ENCODE measurements around the gene ZCCHC14. TPM values are rescaled to one million over a fixed set of nuclear protein-coding genes. Genes with fewer than 3 reads are reported as not detected.
"Not testable (repeated sequence)": the region's sequence is repeated elsewhere in the genome, so short reads cannot be mapped to it uniquely, and the experiment has no call there.

The ZCCHC14 gene
- total RNA-seq, 1 experiment from 2014 or later, result 33.1 TPM

DNA sequence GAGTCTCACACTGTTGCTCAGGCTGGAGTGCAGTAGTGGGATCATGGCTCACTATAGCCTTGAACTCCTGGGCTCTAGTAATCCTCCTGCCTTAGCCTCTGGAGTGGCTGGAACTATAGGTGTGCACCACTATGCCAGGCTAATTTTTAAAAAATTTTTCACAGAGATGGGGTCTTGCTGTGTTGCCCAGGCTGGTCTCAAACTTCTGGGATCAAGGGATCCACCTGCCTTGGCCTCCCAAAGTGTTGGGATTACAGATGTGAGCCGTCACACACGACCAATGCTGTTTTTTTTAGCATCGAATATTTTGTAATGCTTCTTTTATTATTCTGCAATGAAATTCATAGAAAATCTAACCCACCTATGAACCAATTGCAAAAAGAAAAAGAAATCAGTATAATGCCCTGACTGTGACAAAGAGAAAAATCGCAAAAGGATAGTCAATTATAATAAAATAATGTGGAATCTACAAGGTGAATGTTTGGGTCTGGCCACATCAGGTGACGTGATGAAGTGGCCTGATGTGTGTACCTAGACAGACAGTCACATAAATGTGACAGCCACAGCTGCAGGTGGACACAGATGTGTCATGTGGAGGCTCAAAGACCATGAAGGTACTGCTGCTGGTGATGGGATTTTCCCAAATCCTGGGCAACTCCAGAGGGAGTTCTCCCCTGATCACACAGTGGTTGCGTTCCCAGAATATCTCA, 33.6 kb upstream of the ZCCHC14 start:
- TF ChIP-seq, protein P1, sequence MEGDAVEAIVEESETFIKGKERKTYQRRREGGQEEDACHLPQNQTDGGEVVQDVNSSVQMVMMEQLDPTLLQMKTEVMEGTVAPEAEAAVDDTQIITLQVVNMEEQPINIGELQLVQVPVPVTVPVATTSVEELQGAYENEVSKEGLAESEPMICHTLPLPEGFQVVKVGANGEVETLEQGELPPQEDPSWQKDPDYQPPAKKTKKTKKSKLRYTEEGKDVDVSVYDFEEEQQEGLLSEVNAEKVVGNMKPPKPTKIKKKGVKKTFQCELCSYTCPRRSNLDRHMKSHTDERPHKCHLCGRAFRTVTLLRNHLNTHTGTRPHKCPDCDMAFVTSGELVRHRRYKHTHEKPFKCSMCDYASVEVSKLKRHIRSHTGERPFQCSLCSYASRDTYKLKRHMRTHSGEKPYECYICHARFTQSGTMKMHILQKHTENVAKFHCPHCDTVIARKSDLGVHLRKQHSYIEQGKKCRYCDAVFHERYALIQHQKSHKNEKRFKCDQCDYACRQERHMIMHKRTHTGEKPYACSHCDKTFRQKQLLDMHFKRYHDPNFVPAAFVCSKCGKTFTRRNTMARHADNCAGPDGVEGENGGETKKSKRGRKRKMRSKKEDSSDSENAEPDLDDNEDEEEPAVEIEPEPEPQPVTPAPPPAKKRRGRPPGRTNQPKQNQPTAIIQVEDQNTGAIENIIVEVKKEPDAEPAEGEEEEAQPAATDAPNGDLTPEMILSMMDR (IDR thresholded peaks at IDR 0.05; ENCODE audit: insufficient read depth in 1 of 2, low read depth in 1 of 2, low read length in 1 of 2, severe bottlenecking in 1 of 2, unreplicated experiment in 1 of 2), result no peak
- peak overlapping the region; percentile 25 for H3K27ac Mint-ChIP-seq (ENCODE audit: unreplicated experiment)
- ChIA-PET POLR2A (no interaction called here), CTCF (no interaction called here)
- peaks cover 5% of the 10 kb centered on the region for H3K9me3 ChIP-seq
- H3K4me3 Mint-ChIP-seq (ENCODE audit: unreplicated experiment), result no peak overlapping the region
- peaks cover 8% of the 10 kb centered on the region for H3K36me3 Mint-ChIP-seq (ENCODE audit: insufficient read depth, unreplicated experiment)
- H3K36me3 ChIP-seq (ENCODE audit: control insufficient read depth, insufficient read depth, low read length), result no peaks in the 10 kb centered on the region
- peaks cover 19% of the 10 kb centered on the region for H3K9me3 Mint-ChIP-seq (ENCODE audit: unreplicated experiment)
- BruUV-seq (replicated peaks), result no TSS peak
- intact Hi-C loops (cut with micrococcal nuclease; ENCODE audit: unreplicated experiment), result no loop called here
- no peaks in the 10 kb centered on the region for H3K27me3 Mint-ChIP-seq (ENCODE audit: insufficient read depth, unreplicated experiment)
- peaks cover 30% of the 10 kb centered on the region for H3K4me1 Mint-ChIP-seq (ENCODE audit: low read depth, unreplicated experiment)
- no peak for DNase-seq
- H3K4me3 ChIP-seq (ENCODE audit: low read depth, low read length), result no peak overlapping the region
- H3K4me1 ChIP-seq, result peaks cover 32% of the 10 kb centered on the region
- H3K27me3 ChIP-seq (replicated peaks; ENCODE audit: control insufficient read depth, insufficient read depth, low read length), result no peaks in the 10 kb centered on the region

DNA sequence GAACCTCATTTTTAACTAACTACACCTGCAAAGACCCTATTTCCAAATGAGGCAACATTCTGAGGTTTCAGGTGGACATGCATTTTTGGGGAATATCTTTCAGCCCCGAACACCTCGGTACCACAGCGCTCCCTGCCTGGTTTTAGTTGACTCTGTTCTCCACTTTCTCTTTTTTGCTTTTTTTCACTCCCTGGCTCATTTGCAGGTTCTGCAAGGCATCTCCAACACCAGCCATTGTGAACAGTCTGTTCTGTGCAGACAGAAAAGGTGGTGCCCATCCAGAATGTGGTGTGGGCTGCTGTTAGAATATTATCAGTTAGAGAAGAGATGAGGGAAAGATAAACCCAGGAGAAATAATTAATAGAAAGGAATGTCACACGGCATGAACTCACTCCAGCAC, 32.5 kb upstream of the ZCCHC14 start:
- Histone ChIP-seq H3K9me3 (peaks cover 5% of the 10 kb centered on the region), H3K27me3 (replicated peaks; ENCODE audit: control insufficient read depth, insufficient read depth, low read length) (no peaks in the 10 kb centered on the region), H3K4me1 (peaks cover 32% of the 10 kb centered on the region), H3K4me3 (ENCODE audit: low read depth, low read length) (no peak overlapping the region), H3K36me3 (ENCODE audit: control insufficient read depth, insufficient read depth, low read length) (no peaks in the 10 kb centered on the region)
- H3K4me1 Mint-ChIP-seq (ENCODE audit: low read depth, unreplicated experiment), result peaks cover 30% of the 10 kb centered on the region
- H3K27ac Mint-ChIP-seq (ENCODE audit: unreplicated experiment), result no peak overlapping the region
- POLR2A ChIA-PET, result no interaction called here
- intact Hi-C loops (cut with micrococcal nuclease; ENCODE audit: unreplicated experiment), result no loop called here
- peaks cover 8% of the 10 kb centered on the region for H3K36me3 Mint-ChIP-seq (ENCODE audit: insufficient read depth, unreplicated experiment)
- CTCF ChIA-PET, result interaction anchor here (0.7 kb wide), 1 partner anchor 198 kb away, joined by 3 read pairs; no protein-coding TSS in a partner anchor
- BruUV-seq (replicated peaks), result no TSS peak
- H3K9me3 Mint-ChIP-seq (ENCODE audit: unreplicated experiment), result peaks cover 10% of the 10 kb centered on the region
- TF ChIP-seq, protein P1 (IDR thresholded peaks at IDR 0.05; ENCODE audit: insufficient read depth in 1 of 2, low read depth in 1 of 2, low read length in 1 of 2, severe bottlenecking in 1 of 2, unreplicated experiment in 1 of 2), result no peak
- no peaks in the 10 kb centered on the region for H3K27me3 Mint-ChIP-seq (ENCODE audit: insufficient read depth, unreplicated experiment)
- no peak for DNase-seq
- no peak overlapping the region for H3K4me3 Mint-ChIP-seq (ENCODE audit: unreplicated experiment)

DNA sequence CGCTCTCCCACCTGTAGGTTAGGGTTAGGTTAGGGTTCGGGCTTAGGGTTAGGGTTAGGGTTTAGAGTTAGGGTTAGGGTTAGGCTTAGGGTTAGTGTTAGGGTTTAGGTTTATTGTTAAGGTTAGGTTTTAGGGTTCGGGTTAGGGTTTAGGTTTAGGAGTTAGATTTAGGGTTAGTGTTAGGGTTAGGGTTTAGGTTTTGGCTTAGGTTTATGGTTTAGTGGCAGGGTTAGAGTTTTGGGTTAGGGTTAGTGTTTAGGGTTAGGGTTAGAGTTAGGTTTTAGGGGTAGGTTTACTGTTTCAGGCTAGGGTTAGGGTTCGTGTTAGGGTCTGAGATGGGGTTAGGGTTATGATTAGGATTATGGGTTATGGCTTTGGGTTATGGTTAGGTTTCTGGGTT, 31.6 kb upstream of the ZCCHC14 start:
- H3K4me3 Mint-ChIP-seq (ENCODE audit: unreplicated experiment), result no peak overlapping the region
- intact Hi-C loops (cut with micrococcal nuclease; ENCODE audit: unreplicated experiment), result no loop called here
- BruUV-seq (replicated peaks), result no TSS peak
- H3K9me3 Mint-ChIP-seq (ENCODE audit: unreplicated experiment), result peaks cover 4% of the 10 kb centered on the region
- H3K4me1 Mint-ChIP-seq (ENCODE audit: low read depth, unreplicated experiment), result peaks cover 26% of the 10 kb centered on the region
- H3K4me1 ChIP-seq, result peaks cover 29% of the 10 kb centered on the region
- no peaks in the 10 kb centered on the region for H3K27me3 ChIP-seq (replicated peaks; ENCODE audit: control insufficient read depth, insufficient read depth, low read length)
- TF ChIP-seq, protein P1 (IDR thresholded peaks at IDR 0.05; ENCODE audit: insufficient read depth in 1 of 2, low read depth in 1 of 2, low read length in 1 of 2, severe bottlenecking in 1 of 2, unreplicated experiment in 1 of 2), result no peak
- no peaks in the 10 kb centered on the region for H3K36me3 ChIP-seq (ENCODE audit: control insufficient read depth, insufficient read depth, low read length)
- H3K36me3 Mint-ChIP-seq (ENCODE audit: insufficient read depth, unreplicated experiment), result peaks cover 5% of the 10 kb centered on the region
- DNase-seq, result no peak
- ChIA-PET CTCF (no interaction called here), POLR2A (no interaction called here)
- H3K9me3 ChIP-seq, result peaks cover 5% of the 10 kb centered on the region
- no peak overlapping the region for H3K4me3 ChIP-seq (ENCODE audit: low read depth, low read length)
- no peaks in the 10 kb centered on the region for H3K27me3 Mint-ChIP-seq (ENCODE audit: insufficient read depth, unreplicated experiment)
- no peak overlapping the region for H3K27ac Mint-ChIP-seq (ENCODE audit: unreplicated experiment)

DNA sequence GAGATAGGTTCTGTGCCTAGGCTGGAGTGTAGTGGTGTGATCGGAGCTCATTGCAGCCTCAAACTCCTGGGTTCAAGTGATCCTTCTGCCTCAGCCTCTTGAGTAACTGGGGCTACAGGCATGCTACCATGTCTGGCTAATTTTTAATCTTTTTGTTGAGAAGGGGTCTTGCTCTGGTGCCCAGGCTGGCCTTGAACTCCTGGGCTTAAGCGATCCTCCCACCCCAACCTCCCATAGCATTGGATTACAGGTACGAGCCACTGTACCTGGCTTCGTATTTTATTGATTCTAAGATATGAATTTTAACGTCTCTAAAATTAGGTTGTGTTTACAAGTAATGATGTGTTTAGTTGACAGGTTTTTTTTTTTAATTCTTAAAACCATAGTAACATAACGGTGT, 30.8 kb upstream of the ZCCHC14 start:
- H3K27me3 Mint-ChIP-seq (ENCODE audit: insufficient read depth, unreplicated experiment); POLR2A ChIA-PET; H3K4me3 Mint-ChIP-seq (ENCODE audit: unreplicated experiment); H3K36me3 Mint-ChIP-seq (ENCODE audit: insufficient read depth, unreplicated experiment); H3K9me3 ChIP-seq; H3K36me3 ChIP-seq (ENCODE audit: control insufficient read depth, insufficient read depth, low read length); H3K27ac Mint-ChIP-seq (ENCODE audit: unreplicated experiment); CTCF ChIA-PET; DNase-seq; H3K4me3 ChIP-seq (ENCODE audit: low read depth, low read length); H3K9me3 Mint-ChIP-seq (ENCODE audit: unreplicated experiment); intact Hi-C loops (cut with micrococcal nuclease; ENCODE audit: unreplicated experiment); BruUV-seq (replicated peaks); H3K27me3 ChIP-seq (replicated peaks; ENCODE audit: control insufficient read depth, insufficient read depth, low read length): not testable (repeated sequence)
- peaks cover 19% of the 10 kb centered on the region for H3K4me1 Mint-ChIP-seq (ENCODE audit: low read depth, unreplicated experiment)
- H3K4me1 ChIP-seq, result peaks cover 21% of the 10 kb centered on the region

DNA sequence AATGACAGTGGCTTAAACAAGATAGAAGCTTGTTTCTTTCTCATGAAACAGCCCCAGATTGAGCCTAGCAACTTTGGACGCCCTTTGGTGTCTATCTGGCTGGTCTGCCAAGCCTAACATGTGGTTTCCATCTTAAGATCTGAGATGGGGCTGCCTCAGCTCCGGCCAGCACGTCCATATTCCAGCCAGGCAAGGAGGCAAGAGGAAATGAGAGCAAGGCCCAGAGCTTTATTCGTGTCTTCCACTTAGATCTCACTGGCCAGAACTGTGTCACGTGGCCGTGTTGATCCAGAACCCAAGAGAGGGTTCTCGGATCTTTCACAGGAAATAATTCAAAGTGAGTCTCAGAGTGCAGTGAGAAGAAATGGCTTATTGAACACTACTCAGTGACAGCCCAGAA, 28.9 kb upstream of the ZCCHC14 start:
- H3K27ac Mint-ChIP-seq (ENCODE audit: unreplicated experiment); H3K9me3 Mint-ChIP-seq (ENCODE audit: unreplicated experiment); intact Hi-C loops (cut with micrococcal nuclease; ENCODE audit: unreplicated experiment); BruUV-seq (replicated peaks); H3K9me3 ChIP-seq; H3K36me3 ChIP-seq (ENCODE audit: control insufficient read depth, insufficient read depth, low read length); H3K4me3 ChIP-seq (ENCODE audit: low read depth, low read length); DNase-seq; H3K4me1 ChIP-seq; POLR2A ChIA-PET; H3K27me3 ChIP-seq (replicated peaks; ENCODE audit: control insufficient read depth, insufficient read depth, low read length); H3K4me3 Mint-ChIP-seq (ENCODE audit: unreplicated experiment); H3K27me3 Mint-ChIP-seq (ENCODE audit: insufficient read depth, unreplicated experiment); H3K36me3 Mint-ChIP-seq (ENCODE audit: insufficient read depth, unreplicated experiment); H3K4me1 Mint-ChIP-seq (ENCODE audit: low read depth, unreplicated experiment): not testable (repeated sequence)
- CTCF ChIA-PET, result interaction anchor here (0.6 kb wide), 1 partner anchor 204 kb away, joined by 3 read pairs; the partner anchor contains the start of gene C16orf95

Data from Caco-2 (cell line).